Fibroblast of the aortic adventitia (primary cell): Measurements from ENCODE around the gene CLMP. TPM values are rescaled to one million over a fixed set of nuclear protein-coding genes. Genes with fewer than 3 reads are reported as not detected.

Experiments
- DNase-seq: peaks from one replicate; pipeline ENCODE4 v3.0.0-alpha.2; 2010; ENCODE audit warnings: low read depth
- H3K4me3 ChIP-seq: 2 replicates; pipeline ENCODE4 v1.5.1; 2011; ENCODE audit warnings: low read depth, mild to moderate bottlenecking, control low read depth, low read length, moderate library complexity
- CTCF ChIP-seq: IDR thresholded peaks from 2 replicates; pipeline ENCODE4 v1.5.1; 2011; ENCODE audit warnings: mild to moderate bottlenecking, low read length, control low read depth, inconsistent platforms; ENCODE audit not compliant: insufficient read depth
- total RNA-seq: library from RNA; depleted of rRNA; stranded (reverse); fragments of >200 nt; gene quantifications from 2 replicates; pipeline ENCODE4 v1.2.3, GENCODE V29; 2012; ENCODE audit warnings: low replicate concordance

Gene CLMP
- total RNA-seq, 1 donor, result 235 TPM

GRCh38 chr11:123150882-123151281 lies 44.2 kb downstream of the CLMP start:
- DNase-seq, result no peak
- TF ChIP-seq CTCF, result no peak
- H3K4me3 ChIP-seq, result no peak overlapping the region

- no peak overlapping the region for H3K4me3 ChIP-seq
- no peak for DNase-seq
- TF ChIP-seq CTCF, result no peak
Observed at GRCh38 chr11:123148965-123149364, 46.1 kb downstream of the CLMP start.

GRCh38 chr11:123145661-123146060 lies 49.4 kb downstream of the CLMP start:
- H3K4me3 ChIP-seq, result no peak overlapping the region
- TF ChIP-seq CTCF, result no peak
- DNase-seq, result no peak

GRCh38 chr11:123145220-123145619 lies 49.8 kb downstream of the CLMP start:
- peak; percentile 78 for DNase-seq
- no peak for TF ChIP-seq CTCF
- H3K4me3 ChIP-seq, result no peak overlapping the region

- DNase-seq, result no peak
- TF ChIP-seq CTCF, result no peak
- no peak overlapping the region for H3K4me3 ChIP-seq
Observed at GRCh38 chr11:123144707-123145106, 50.3 kb downstream of the CLMP start.

- DNase-seq, result no peak
- no peak for TF ChIP-seq CTCF
- H3K4me3 ChIP-seq, result no peak overlapping the region
Observed at GRCh38 chr11:123143921-123144320, 51.1 kb downstream of the CLMP start.

GRCh38 chr11:123143476-123143875 lies 51.6 kb downstream of the CLMP start:
- no peak for DNase-seq
- no peak for TF ChIP-seq CTCF
- H3K4me3 ChIP-seq, result no peak overlapping the region
